Right ventricle myocardium inferior (tissue), 1 donor: Measurements from ENCODE around the gene CTNND2. TPM values are rescaled to one million over a fixed set of nuclear protein-coding genes. Genes with fewer than 3 reads are reported as not detected.

Experiments
- ATAC-seq: fragments of 200-7000 bp; cut with Tn5 transposase; one replicate; pipeline ENCODE4 v1.9.1; 2020; ENCODE audit warnings: mild to moderate bottlenecking, moderate library complexity
- DNase-seq: peaks from one replicate; pipeline ENCODE4 v3.0.0; 2021; ENCODE audit errors: missing footprints
- intact Hi-C: fragments of 100-400 bp; cut with DNase I; formaldehyde crosslinking; loops from one replicate; pipeline ENCODE4 v1.11.0; 2022
- total RNA-seq: library from RNA; stranded (reverse); fragmentation: NEBNext Ultra II Directional; extraction: Animal tissue kit (Norgen Biotek cat#: 25700); gene quantifications from one replicate; pipeline ENCODE4 v1.2.1, GENCODE V29; 2021
- donor health status: DM: no; HTN: yes; CAD: no; lungs with severe emphysema.

CTNND2 gene
- total RNA-seq, 1 donor from 2014 or later = 1.7 TPM

- ATAC-seq (no peak), DNase-seq (no peak)
- intact Hi-C loops = no loop called here
These were observed 517.8 kb downstream of the CTNND2 start for GRCh38 chr5:11386398-11386797.

GRCh38 chr5:11385901-11386293 lies 518.3 kb downstream of the CTNND2 start:
- intact Hi-C loops = no loop called here
- ATAC-seq (no peak), DNase-seq (no peak)

GRCh38 chr5:11385251-11385900 lies 518.9 kb downstream of the CTNND2 start:
- no peak for DNase-seq
- ATAC-seq = no peak
- intact Hi-C loops = no loop called here

- no peak for ATAC-seq
- intact Hi-C loops = no loop called here
- DNase-seq = peak; percentile 69
These were observed 519.6 kb downstream of the CTNND2 start for GRCh38 chr5:11384441-11385250.

GRCh38 chr5:11383506-11384095 lies 520.6 kb downstream of the CTNND2 start:
- DNase-seq (no peak), ATAC-seq (no peak)
- intact Hi-C loops = no loop called here

GRCh38 chr5:11378461-11378860 lies 525.8 kb downstream of the CTNND2 start:
- ATAC-seq = no peak

GRCh38 chr5:11377896-11378295 lies 526.4 kb downstream of the CTNND2 start:
- intact Hi-C loops = no loop called here
- no peak for DNase-seq
- ATAC-seq = no peak

More at GRCh38 chr5:11378461-11378860, 525.8 kb downstream of the CTNND2 start:
- no peak for DNase-seq
- intact Hi-C loops = no loop called here

- intact Hi-C loops = no loop called here
- no peak for ATAC-seq
- DNase-seq = no peak
These were observed 532.1 kb downstream of the CTNND2 start for GRCh38 chr5:11372191-11372590.

GRCh38 chr5:11371021-11371420 lies 533.2 kb downstream of the CTNND2 start:
- ATAC-seq (no peak), DNase-seq (no peak)
- intact Hi-C loops = no loop called here

GRCh38 chr5:11364531-11364930 lies 539.7 kb downstream of the CTNND2 start:
- no peak for ATAC-seq
- no peak for DNase-seq
- intact Hi-C loops = no loop called here

- ATAC-seq (no peak), DNase-seq (no peak)
- intact Hi-C loops = no loop called here
These were observed 540.5 kb downstream of the CTNND2 start for GRCh38 chr5:11363631-11364178.

GRCh38 chr5:11361768-11362167 lies 542.5 kb downstream of the CTNND2 start:
- intact Hi-C loops = no loop called here
- ATAC-seq (no peak), DNase-seq (no peak)

- intact Hi-C loops = no loop called here
- DNase-seq (no peak), ATAC-seq (no peak)
These were observed 546.3 kb downstream of the CTNND2 start for GRCh38 chr5:11357928-11358327.

GRCh38 chr5:11355491-11355890 lies 548.8 kb downstream of the CTNND2 start:
- DNase-seq = no peak
- intact Hi-C loops = no loop called here
- no peak for ATAC-seq

GRCh38 chr5:11346336-11346735 lies 557.9 kb downstream of the CTNND2 start:
- intact Hi-C loops = no loop called here
- DNase-seq (no peak), ATAC-seq (no peak)

GRCh38 chr5:11335881-11336760 lies 568.1 kb downstream of the CTNND2 start:
- DNase-seq (no peak), ATAC-seq (no peak)
- intact Hi-C loops = no loop called here

- ATAC-seq (no peak), DNase-seq (no peak)
- intact Hi-C loops = no loop called here
These were observed 569.8 kb downstream of the CTNND2 start for GRCh38 chr5:11334404-11334803.

- no peak for ATAC-seq
- intact Hi-C loops = no loop called here
- DNase-seq = no peak
These were observed 574.6 kb downstream of the CTNND2 start for GRCh38 chr5:11329679-11330078.
